Keratinocyte (primary cell): ENCODE data around the gene VIPR2. TPM values are rescaled to one million over a fixed set of nuclear protein-coding genes. Genes with fewer than 3 reads are reported as not detected.
"Not testable (repeated sequence)": the region's sequence is repeated elsewhere in the genome, so short reads cannot be mapped to it uniquely, and the experiment has no call there.

Source experiments
- DNase-seq: peaks from one replicate; pipeline ENCODE4 v3.0.0-alpha.2; 2011; ENCODE audit warnings: low read depth, missing footprints, low spot score
- FAIRE-seq: peaks from 2 replicates; lab custom pipeline; 2011; peaks lifted over from hg19 to GRCh38; lab: Jason Lieb, UNC
- H2AFZ ChIP-seq: 2 replicates; pipeline ENCODE4 v1.6.0; 2012; ENCODE audit warnings: low read length, control low read depth, inconsistent platforms; ENCODE audit not compliant: control insufficient read depth
- H3K27ac ChIP-seq: 2 replicates; pipeline ENCODE4 v1.5.1; 2011; ENCODE audit warnings: low read length; ENCODE audit not compliant: control insufficient read depth, insufficient read depth
- H3K27me3 ChIP-seq: 3 replicates; pipeline ENCODE4 v1.6.0; 2011; ENCODE audit warnings: low read length; ENCODE audit not compliant: control insufficient read depth, insufficient read depth; ENCODE audit errors: extremely low read depth
- H3K36me3 ChIP-seq, 2 experiments: 2 replicates in 1 of 2; 3 replicates in 1 of 2; pipeline ENCODE4 v1.5.1; 2011; ENCODE audit warnings: low read length in 2 of 2, mild to moderate bottlenecking in 1 of 2; ENCODE audit not compliant: control insufficient read depth in 2 of 2, insufficient read depth in 2 of 2; ENCODE audit errors: extremely low read depth in 1 of 2
- H3K4me1 ChIP-seq: 3 replicates; pipeline ENCODE4 v1.5.1; 2011; ENCODE audit warnings: low read length; ENCODE audit not compliant: control insufficient read depth, insufficient read depth; ENCODE audit errors: extremely low read depth
- H3K4me2 ChIP-seq: 3 replicates; pipeline ENCODE4 v1.6.0; 2011; ENCODE audit warnings: low read depth, low read length; ENCODE audit not compliant: control insufficient read depth, insufficient read depth; ENCODE audit errors: extremely low read depth
- H3K4me3 ChIP-seq, 3 experiments: fragments of 200-600 bp in 1 of 3; sonication (generic) in 1 of 3; 2 replicates in 2 of 3; 3 replicates in 1 of 3; pipeline ENCODE4 v1.5.1; 2011 to 2016; ENCODE audit warnings: low read length in 3 of 3, mild to moderate bottlenecking in 3 of 3, control low read depth in 2 of 3, inconsistent platforms in 1 of 3, low read depth in 1 of 3, mixed read lengths in 1 of 3, mixed run types in 1 of 3, moderate library complexity in 1 of 3; ENCODE audit not compliant: control insufficient read depth in 2 of 3, insufficient read depth in 2 of 3; ENCODE audit errors: extremely low read depth in 1 of 3
- H3K79me2 ChIP-seq: 2 replicates; pipeline ENCODE4 v1.6.0; 2012; ENCODE audit warnings: low read length; ENCODE audit not compliant: control insufficient read depth, insufficient read depth
- H3K9ac ChIP-seq: 3 replicates; pipeline ENCODE4 v1.6.0; 2011; ENCODE audit warnings: low read length; ENCODE audit not compliant: control insufficient read depth, insufficient read depth; ENCODE audit errors: extremely low read depth
- H3K9me1 ChIP-seq: 3 replicates; pipeline ENCODE4 v1.6.0; 2011; ENCODE audit warnings: low read length; ENCODE audit not compliant: control insufficient read depth, insufficient read depth; ENCODE audit errors: extremely low read depth
- H3K9me3 ChIP-seq: 2 replicates; pipeline ENCODE4 v1.5.1; 2012; ENCODE audit warnings: low read depth, low read length; ENCODE audit not compliant: control insufficient read depth
- H4K20me1 ChIP-seq: 3 replicates; pipeline ENCODE4 v1.6.0; 2011; ENCODE audit warnings: low read length; ENCODE audit not compliant: control insufficient read depth, insufficient read depth; ENCODE audit errors: extremely low read depth
- CTCF ChIP-seq, 3 experiments: IDR thresholded peaks in 1 of 3; conservative IDR thresholded peaks in 1 of 3; optimal IDR thresholded peaks in 1 of 3; 2 replicates in 2 of 3; 3 replicates in 1 of 3; pipeline versions ENCODE3 to v1.5.1; 2011; ENCODE audit warnings: low read length in 3 of 3, mild to moderate bottlenecking in 3 of 3, moderate library complexity in 2 of 3, control low read depth in 1 of 3, inconsistent platforms in 1 of 3; ENCODE audit not compliant: insufficient read depth in 2 of 3; ENCODE audit errors: extremely low read depth in 1 of 3
- EZH2 ChIP-seq: IDR thresholded peaks from one replicate; pipeline ENCODE4 v1.6.1; 2012; ENCODE audit warnings: inconsistent platforms, mild to moderate bottlenecking, low read length, moderate library complexity
- dilution Hi-C: fragments of 300-500 bp; cut with MboI; formaldehyde crosslinking; loops from one replicate; pipeline ENCODE4 v1.7.0; 2020; ENCODE audit warnings: low sequenced_read_pairs; ENCODE audit not compliant: extremely low pct_ligation_motif_present
- polyA plus RNA-seq, 5 experiments: library from polyadenylated mRNA; depleted of rRNA in 3 of 5; stranded (reverse) in 3 of 5; stranded (forward) in 1 of 5; unstranded in 1 of 5; fragments of >200 nt; gene quantifications; 1 replicate in 1 of 5; 2 replicates in 3 of 5; 3 replicates in 1 of 5; pipeline versions ENCODE4 v1.2.1 to v1.2.3, GENCODE V29; 2011 to 2012; ENCODE audit warnings: missing spikeins in 2 of 5, low read depth in 1 of 5, low replicate concordance in 1 of 5

VIPR2 gene
- polyA plus RNA-seq, 1 donor (not counting 4 experiments of a cell fraction or from before 2014, with no cell fraction given), result not detected

DNA sequence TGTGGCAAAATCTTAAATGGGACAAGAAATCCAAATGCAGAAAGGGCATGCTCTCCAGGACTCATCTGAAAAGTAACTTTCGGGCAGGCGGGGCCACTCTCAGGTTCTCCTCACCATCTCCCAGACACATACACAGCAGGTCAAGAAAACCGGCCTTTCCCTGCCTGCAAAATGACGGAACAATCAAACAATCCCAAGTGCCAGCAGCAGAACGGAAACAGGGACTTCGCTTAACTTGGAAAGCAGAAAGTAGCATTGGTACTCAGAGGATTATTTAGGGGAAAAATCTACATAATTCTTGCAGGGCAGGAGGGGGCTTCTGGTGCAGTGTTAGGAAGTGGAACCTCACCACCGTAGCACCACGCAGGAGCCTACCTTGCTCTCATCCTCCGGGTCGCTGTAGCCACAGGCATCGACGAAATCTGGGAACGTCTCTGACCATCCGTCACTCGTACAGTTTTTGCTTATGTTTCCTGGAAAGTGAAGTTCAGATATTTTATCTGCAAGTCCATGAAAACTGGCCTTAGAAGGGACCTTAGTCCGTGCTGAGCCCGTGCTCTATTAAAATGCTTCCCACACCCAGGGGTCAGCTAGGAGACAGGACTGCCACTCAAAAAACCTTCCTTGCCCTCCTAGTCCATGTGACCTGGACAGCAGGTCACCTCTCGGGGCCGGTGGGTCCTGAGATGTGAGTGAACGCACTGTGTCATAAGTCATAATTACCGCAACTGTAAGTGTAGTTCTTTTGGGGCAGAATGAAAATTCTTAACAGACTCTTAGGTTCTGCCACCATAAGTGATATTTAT, 41.1 kb downstream of the VIPR2 start:
- H3K79me2 ChIP-seq, result no peaks in the 10 kb centered on the region
- H3K9ac ChIP-seq, result no peak overlapping the region
- H3K4me1 ChIP-seq, result no peaks in the 10 kb centered on the region
- dilution Hi-C loops, result no loop called here
- no peak overlapping the region for H3K4me3 ChIP-seq
- no peak overlapping the region for H3K27ac ChIP-seq
- H4K20me1 ChIP-seq, result no peaks in the 10 kb centered on the region
- H3K27me3 ChIP-seq, result no peaks in the 10 kb centered on the region
- TF ChIP-seq CTCF (optimal IDR thresholded peaks at IDR 0.05 in 1 of 3, IDR thresholded peaks at IDR 0.05 in 1 of 3, conservative IDR thresholded peaks at IDR 0.05 in 1 of 3; ENCODE audit: extremely low read depth in 1 of 3, insufficient read depth in 2 of 3, low read length in 3 of 3) (no peak), EZH2 (no peak)
- peaks cover 7% of the 10 kb centered on the region for H3K9me3 ChIP-seq
- H3K4me2 ChIP-seq, result no peak overlapping the region
- DNase-seq (no peak), FAIRE-seq (no peak)
- H2AFZ ChIP-seq, result no peak overlapping the region
- H3K9me1 ChIP-seq, result no peaks in the 10 kb centered on the region
- no peaks in the 10 kb centered on the region for H3K36me3 ChIP-seq

DNA sequence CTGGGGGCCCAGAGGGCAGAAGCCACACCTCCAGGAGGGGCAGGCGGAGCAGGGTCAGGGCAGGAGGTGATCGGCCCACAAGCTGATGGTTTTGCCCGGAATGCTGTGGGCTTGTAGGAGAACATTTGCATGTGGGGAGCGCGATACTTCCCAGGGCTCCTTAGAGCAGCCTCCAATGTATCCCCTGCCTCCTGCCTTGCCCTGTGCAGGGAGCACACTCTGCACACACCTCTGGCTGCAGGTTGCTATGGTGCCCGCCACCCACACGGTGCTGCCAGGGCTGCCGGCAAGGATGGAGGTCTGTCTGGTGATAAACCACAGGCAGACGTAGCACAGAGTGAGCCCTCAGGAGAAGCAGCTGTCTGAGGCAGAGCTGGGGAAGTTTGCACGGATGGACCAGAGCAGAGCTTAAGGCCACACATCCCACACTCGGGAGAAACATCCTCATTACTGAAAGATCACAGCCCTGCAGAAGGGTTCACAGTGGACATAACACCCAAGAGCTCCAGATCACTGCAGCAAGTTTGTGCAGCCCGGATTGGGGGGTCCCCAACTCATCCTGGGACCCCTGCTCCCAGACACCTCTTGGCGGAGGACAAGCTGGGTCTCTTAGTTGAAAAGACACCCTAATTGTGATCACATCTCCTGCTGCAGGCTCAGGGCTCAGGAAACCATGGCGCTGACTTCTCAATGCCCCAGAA, 41.8 kb downstream of the VIPR2 start:
- Histone ChIP-seq H3K27me3 (no peaks in the 10 kb centered on the region), H4K20me1 (no peaks in the 10 kb centered on the region), H3K4me2 (no peak overlapping the region), H3K27ac (no peak overlapping the region), H3K4me3 (no peak overlapping the region), H3K36me3 (no peaks in the 10 kb centered on the region), H3K9me1 (no peaks in the 10 kb centered on the region), H2AFZ (no peak overlapping the region), H3K4me1 (no peaks in the 10 kb centered on the region), H3K79me2 (no peaks in the 10 kb centered on the region), H3K9me3 (peaks cover 7% of the 10 kb centered on the region), H3K9ac (no peak overlapping the region)
- dilution Hi-C loops, result no loop called here
- TF ChIP-seq EZH2 (no peak), CTCF (optimal IDR thresholded peaks at IDR 0.05 in 1 of 3, IDR thresholded peaks at IDR 0.05 in 1 of 3, conservative IDR thresholded peaks at IDR 0.05 in 1 of 3; ENCODE audit: extremely low read depth in 1 of 3, insufficient read depth in 2 of 3, low read length in 3 of 3) (no peak)
- no peak for DNase-seq
- FAIRE-seq, result no peak

DNA sequence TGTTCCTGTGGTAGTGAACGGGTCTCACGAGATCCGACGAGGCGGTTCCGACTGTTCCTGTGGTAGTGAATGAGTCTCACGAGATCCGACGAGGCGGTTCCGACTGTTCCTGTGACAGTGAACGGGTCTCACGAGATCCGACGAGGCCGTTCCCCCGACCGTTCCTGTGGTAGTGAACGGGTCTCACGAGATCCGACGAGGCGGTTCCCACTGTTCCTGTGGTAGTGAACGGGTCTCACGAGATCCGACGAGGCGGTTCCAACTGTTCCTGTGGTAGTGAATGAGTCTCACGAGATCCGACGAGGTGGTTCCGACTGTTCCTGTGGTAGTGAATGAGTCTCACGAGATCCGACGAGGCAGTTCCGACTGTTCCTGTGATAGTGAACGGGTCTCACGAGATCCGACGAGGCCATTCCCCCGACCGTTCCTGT, 43.0 kb downstream of the VIPR2 start:
- H3K4me1 ChIP-seq, H4K20me1 ChIP-seq, FAIRE-seq, H3K79me2 ChIP-seq, DNase-seq, H2AFZ ChIP-seq, H3K9me1 ChIP-seq, dilution Hi-C loops, H3K4me2 ChIP-seq, H3K36me3 ChIP-seq, H3K9me3 ChIP-seq, H3K27ac ChIP-seq, H3K4me3 ChIP-seq, H3K9ac ChIP-seq, H3K27me3 ChIP-seq: not testable (repeated sequence)
